ENCODE data around the gene OR5M8. TPM values are rescaled to one million over a fixed set of nuclear protein-coding genes. Genes with fewer than 3 reads are reported as not detected.

The OR5M8 gene
- total and polyA plus RNA-seq, 2 of the 8 experiments (the other 6 are each of a cell fraction or from before 2014, with no cell fraction given) = not detected

- H3K79me1 ChIP-seq (ENCODE audit: low read depth, low read length) = no peaks in the 10 kb centered on the region
- CTCF ChIA-PET (ENCODE audit: partially characterized antibody) = no interaction called here
- no peak overlapping the region for H3K4ac ChIP-seq (replicated peaks; ENCODE audit: insufficient read length, low read depth, low read length)
- no peak overlapping the region for H4K91ac ChIP-seq (replicated peaks; ENCODE audit: insufficient read length, low read length)
- no peaks in the 10 kb centered on the region for H3K9me3 ChIP-seq (ENCODE audit: insufficient read depth in 2 of 2, low read depth in 1 of 2, low read length in 1 of 2)
- H2AFZ ChIP-seq (ENCODE audit: low read length) = no peak overlapping the region
- H3K56ac ChIP-seq (replicated peaks; ENCODE audit: insufficient read length, low read depth, low read length) = no peak overlapping the region
- no peak overlapping the region for H3K4me3 ChIP-seq (ENCODE audit: extremely low read depth in 1 of 4, insufficient read depth in 2 of 4, low read depth in 3 of 4, low read length in 4 of 4)
- no peak overlapping the region for H3K4me2 ChIP-seq (ENCODE audit: insufficient read depth in 1 of 2, low read depth in 2 of 2, low read length in 2 of 2)
- H2AK5ac ChIP-seq (ENCODE audit: low read depth, low read length) = no peak overlapping the region
- no peaks in the 10 kb centered on the region for H3K79me2 ChIP-seq (ENCODE audit: control insufficient read depth in 1 of 2, insufficient read depth in 2 of 2, low read length in 2 of 2)
- no peaks in the 10 kb centered on the region for H3K23me2 ChIP-seq (ENCODE audit: low read depth, low read length)
- H3K18ac ChIP-seq (ENCODE audit: extremely low read depth, low read length) = no peak overlapping the region
- no peaks in the 10 kb centered on the region for H4K20me1 ChIP-seq (replicated peaks in 1 of 2; ENCODE audit: control insufficient read depth in 1 of 2, insufficient read depth in 2 of 2, low read length in 2 of 2)
- FAIRE-seq = no peak
- H3K27ac ChIP-seq (ENCODE audit: low read depth, low read length) = no peak overlapping the region
- H3K36me3 ChIP-seq (ENCODE audit: control insufficient read depth in 2 of 4, insufficient read depth in 4 of 4, low read length in 3 of 4) = no peaks in the 10 kb centered on the region
- TF ChIP-seq BRCA1 (IDR thresholded peaks at IDR 0.05; ENCODE audit: low read depth, low read length) (no peak), SRF (IDR thresholded peaks at IDR 0.05; ENCODE audit: low read depth, low read length) (no peak), RXRA (IDR thresholded peaks at IDR 0.05; ENCODE audit: insufficient read depth, low read depth, low read length) (no peak), MAFK (IDR thresholded peaks at IDR 0.05; ENCODE audit: low read depth, low read length) (no peak), SAP30 (IDR thresholded peaks at IDR 0.05; ENCODE audit: insufficient read depth, insufficient replicate concordance, low read length) (no peak), POLR2A (IDR thresholded peaks at IDR 0.05; ENCODE audit: control extremely low read depth in 1 of 2, low read depth in 2 of 2, low read length in 2 of 2) (no peak), CEBPB (IDR thresholded peaks at IDR 0.05; ENCODE audit: low read depth, low read length) (no peak), ZNF274 (IDR thresholded peaks at IDR 0.05; ENCODE audit: borderline replicate concordance, extremely low read depth, low read length) (no peak), YY1 (IDR thresholded peaks at IDR 0.05; ENCODE audit: low read depth, low read length) (no peak), SP4 (IDR thresholded peaks at IDR 0.05; ENCODE audit: low read length) (no peak), KDM1A (IDR thresholded peaks at IDR 0.05; ENCODE audit: borderline replicate concordance, low read length) (no peak), CHD2 (IDR thresholded peaks at IDR 0.05; ENCODE audit: low read length) (no peak)
- no peak overlapping the region for H2BK15ac ChIP-seq (ENCODE audit: low read length)
- 94% methylated on average over 3 of the region's 3 CpGs; no CpG with 5 or more reads in 1 of the 2 experiments for WGBS, 2 experiments (ENCODE audit: extremely low coverage in 1 of 2, insufficient coverage in 1 of 2, insufficient read length in 1 of 2, insufficient replicate concordance in 2 of 2, low coverage in 1 of 2, low lambda C conversion rate in 2 of 2, missing lambda C conversion rate in 1 of 2)
- H3K4me1 ChIP-seq (replicated peaks in 1 of 4; ENCODE audit: control insufficient read depth in 3 of 4, insufficient read depth in 4 of 4, low read length in 3 of 4) = no peaks in the 10 kb centered on the region
- POLR2A ChIA-PET (ENCODE audit: partially characterized antibody) = no interaction called here
- no peak overlapping the region for H3K14ac ChIP-seq (ENCODE audit: insufficient read length)
- no peaks in the 10 kb centered on the region for H3K27me3 ChIP-seq (replicated peaks in 1 of 4; ENCODE audit: control insufficient read depth in 3 of 4, extremely low read depth in 1 of 4, insufficient read depth in 3 of 4, low read length in 3 of 4)
- H3K23ac ChIP-seq (ENCODE audit: insufficient read length) = no peak overlapping the region
- no peak overlapping the region for H2BK20ac ChIP-seq (ENCODE audit: low read length)
- DNase-seq (ENCODE audit: low read depth in 1 of 2, low spot score in 2 of 2) = no peak
- no peak overlapping the region for H4K5ac ChIP-seq (ENCODE audit: insufficient read length, low read depth, low read length)
- H4K8ac ChIP-seq (ENCODE audit: extremely low read depth, insufficient read depth, low read length) = no peak overlapping the region
- no peak overlapping the region for H3K9ac ChIP-seq (replicated peaks in 1 of 4; ENCODE audit: extremely low read depth in 1 of 4, low read depth in 3 of 4, low read length in 3 of 4)
- no peak overlapping the region for H2BK12ac ChIP-seq (ENCODE audit: low read depth, low read length)
- H2BK5ac ChIP-seq (ENCODE audit: low read depth, low read length) = no peak overlapping the region
- H2BK120ac ChIP-seq (replicated peaks; ENCODE audit: low read depth, low read length) = no peak overlapping the region
Observed at GRCh38 chr11:56486801-56487200, 4.4 kb downstream of the OR5M8 start.
